Lung (tissue), 12 donors: Measurements from ENCODE around the gene RTN1. TPM values are rescaled to one million over a fixed set of nuclear protein-coding genes. Genes with fewer than 3 reads are reported as not detected.

ENCODE experiments used
- ATAC-seq: fragments of 200-7000 bp; cut with Tn5 transposase; one replicate; pipeline ENCODE4 v1.9.1; 2020; ENCODE audit warnings: moderate number of reproducible peaks; ENCODE audit not compliant: insufficient read depth, low FRiP score
- DNase-seq, 3 donors: peaks; one replicate each; pipeline ENCODE4 v3.0.0-alpha.2; 2013 to 2017
- H3K27ac ChIP-seq, 2 donors: one replicate each; pipeline ENCODE4 v1.5.1; 2013; ENCODE audit warnings: mild to moderate bottlenecking in 2 of 2, moderate library complexity in 2 of 2, control low read depth in 1 of 2, inconsistent platforms in 1 of 2, low read depth in 1 of 2, low read length in 1 of 2
- H3K27me3 ChIP-seq, 3 donors: one replicate each; pipeline ENCODE4 v1.5.1; 2013; ENCODE audit warnings: low read length in 2 of 3; ENCODE audit not compliant: control insufficient read depth in 3 of 3, insufficient read depth in 3 of 3
- H3K36me3 ChIP-seq, 4 donors: one replicate each; pipeline ENCODE4 v1.5.1; 2013; ENCODE audit warnings: low read length in 4 of 4, mild to moderate bottlenecking in 1 of 4, moderate library complexity in 1 of 4; ENCODE audit not compliant: control insufficient read depth in 4 of 4, insufficient read depth in 4 of 4
- H3K4me1 ChIP-seq, 5 donors: one replicate each; pipeline ENCODE4 v1.5.1; 2013; ENCODE audit warnings: low read length in 5 of 5, mild to moderate bottlenecking in 2 of 5, moderate library complexity in 1 of 5; ENCODE audit not compliant: control insufficient read depth in 5 of 5, insufficient read depth in 5 of 5
- H3K4me3 ChIP-seq: one replicate; pipeline ENCODE4 v1.5.1; 2013; ENCODE audit warnings: mild to moderate bottlenecking, control low read depth, moderate library complexity
- H3K9ac ChIP-seq, 2 donors: one replicate each; pipeline ENCODE4 v1.5.1; 2013; ENCODE audit warnings: low read length in 2 of 2, control low read depth in 1 of 2; ENCODE audit not compliant: insufficient read depth in 1 of 2
- H3K9me3 ChIP-seq, 4 donors: one replicate each; pipeline ENCODE4 v1.5.1; 2013; ENCODE audit warnings: low read length in 3 of 4, mild to moderate bottlenecking in 1 of 4, moderate library complexity in 1 of 4; ENCODE audit not compliant: control insufficient read depth in 4 of 4, insufficient read depth in 3 of 4
- CTCF ChIP-seq: IDR thresholded peaks from 2 replicates; pipeline ENCODE4 v1.5.1; 2012; ENCODE audit warnings: mild to moderate bottlenecking; ENCODE audit errors: control extremely low read depth, extremely low read depth
- WGBS, 2 donors: extraction: QIAGEN DNeasy Blood & Tissue Kit; methylation state at CpG; one replicate each; pipeline ENCODE4 v1.1.7; 2013; 5-methylcytosine and 5-hydroxymethylcytosine counted together
- polyA plus RNA-seq, 2 donors: library from polyadenylated mRNA; stranded (reverse); fragments of 200-250 nt; gene quantifications; one replicate each; pipeline ENCODE4 v1.2.1, GENCODE V29; 2013
- total RNA-seq, 2 donors: library from RNA; depleted of rRNA in 1 of 2; stranded (reverse); fragments of >200 nt in 1 of 2; gene quantifications; one replicate each; pipeline ENCODE4 v1.2.1, GENCODE V29; 2014 to 2021
- donor health status: control.
- donor health status: control.
- donor health status: Bipolar disorder and iron deficiency.
- donor health status: healthy.
- donor health status: DM: yes; HTN: yes; CAD: no.

The RTN1 gene
- total and polyA plus RNA-seq, 4 donors = 2.4 to 9.0 (median 6.9) TPM

GRCh38 chr14:59728304-59728703 lies 142.3 kb downstream of the RTN1 start:
- no peaks in the 10 kb centered on the region for H3K36me3 ChIP-seq
- no peak overlapping the region for H3K4me3 ChIP-seq
- DNase-seq (no peak), ATAC-seq (no peak)
- WGBS, 2 donors = 43 to 76% methylated on average over 3 of the region's 3 CpGs
- H3K27ac ChIP-seq = no peak overlapping the region
- H3K9me3 ChIP-seq = peaks cover 0 to 8% (median 0%) of the 10 kb centered on the region in 4 donors
- H3K27me3 ChIP-seq = no peaks in the 10 kb centered on the region
- H3K9ac ChIP-seq = no peak overlapping the region
- no peaks in the 10 kb centered on the region for H3K4me1 ChIP-seq
- TF ChIP-seq CTCF = no peak

DNA sequence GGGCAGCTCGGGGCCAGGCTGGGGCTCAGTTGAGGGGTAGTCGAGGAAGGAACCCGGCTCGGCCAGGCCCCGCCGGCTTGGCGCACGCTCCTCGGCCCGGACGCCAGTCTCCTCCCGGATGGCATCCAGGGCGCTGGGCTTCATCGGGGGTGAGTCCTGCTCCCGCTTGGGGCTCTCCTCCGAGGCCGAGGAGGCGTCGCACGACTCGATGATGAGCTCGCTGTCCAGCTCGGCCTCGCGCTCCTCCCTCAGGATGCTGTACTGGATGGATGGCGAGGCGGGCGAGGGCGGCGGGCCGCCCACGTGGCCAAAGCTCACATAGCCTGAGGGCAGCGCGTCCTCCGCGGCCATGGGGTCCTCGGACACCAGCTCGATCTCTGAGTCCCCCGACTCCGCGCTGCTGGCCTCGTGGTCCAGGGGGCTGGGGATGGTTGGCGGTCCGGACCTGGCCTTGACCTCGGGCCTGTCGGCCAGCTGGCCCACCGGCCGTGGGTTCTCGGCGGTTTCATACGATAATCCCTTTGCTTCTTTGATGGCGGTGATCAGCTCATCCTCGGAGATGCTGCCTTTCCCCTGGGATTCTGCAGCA lies 143.4 kb downstream of the RTN1 start:
- Histone ChIP-seq H3K4me3 (no peak overlapping the region), H3K4me1 (no peaks in the 10 kb centered on the region), H3K36me3 (no peaks in the 10 kb centered on the region), H3K9me3 (peaks cover 0 to 5% (median 0%) of the 10 kb centered on the region in 4 donors), H3K27ac (no peak overlapping the region), H3K9ac (no peak overlapping the region), H3K27me3 (no peaks in the 10 kb centered on the region)
- 97 to 98% methylated on average over 53 of the region's 53 CpGs for WGBS, 2 donors
- DNase-seq (no peak), ATAC-seq (no peak)
- no peak for TF ChIP-seq CTCF

DNA sequence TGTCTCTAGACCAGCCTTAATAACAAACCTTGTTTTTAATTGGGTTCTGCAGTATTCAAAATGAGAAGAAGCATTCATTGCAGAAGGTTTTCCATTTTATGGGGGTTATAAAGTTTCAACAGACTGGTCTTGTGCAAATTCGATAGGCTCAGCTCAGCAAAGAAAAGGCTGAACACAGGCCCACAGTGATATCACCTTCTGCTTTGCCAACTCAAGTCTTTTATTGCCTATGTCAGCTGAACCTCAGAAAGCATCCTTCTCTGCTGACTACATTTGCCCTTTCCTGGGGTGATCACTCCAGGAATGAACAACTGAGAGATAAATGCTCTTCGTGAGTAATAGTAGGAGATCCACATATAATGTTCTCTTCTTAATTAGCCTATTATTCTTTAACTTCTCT lies 159.5 kb downstream of the RTN1 start:
- no peak for TF ChIP-seq CTCF
- Histone ChIP-seq H3K9me3 (peaks cover 0 to 4% (median 0%) of the 10 kb centered on the region in 4 donors), H3K4me3 (no peak overlapping the region), H3K27ac (no peak overlapping the region), H3K9ac (no peak overlapping the region), H3K27me3 (no peaks in the 10 kb centered on the region), H3K36me3 (no peaks in the 10 kb centered on the region), H3K4me1 (peaks cover 0 to 2% (median 0%) of the 10 kb centered on the region in 5 donors)
- DNase-seq (no peak), ATAC-seq (no peak)
- WGBS, 2 donors = 75 to 92% methylated on average over 2 of the region's 2 CpGs
